PC-9 (cell line): Measurements from ENCODE around the gene NUB1.

Experiments used
- EZH2 ChIP-seq: fragments of 200-600 bp; sonication (generic); IDR thresholded peaks from 2 replicates; pipeline ENCODE4 v1.8.0; 2017; ENCODE audit warnings: antibody characterized with exemption, low read depth
- TF ChIP-seq, protein P1 (sequence below): fragments of 200-600 bp; sonication (generic); conservative IDR thresholded peaks from 2 replicates; pipeline ENCODE4 v1.6.1; 2017; ENCODE audit warnings: mixed run types, antibody characterized with exemption, mild to moderate bottlenecking, moderate library complexity

DNA sequence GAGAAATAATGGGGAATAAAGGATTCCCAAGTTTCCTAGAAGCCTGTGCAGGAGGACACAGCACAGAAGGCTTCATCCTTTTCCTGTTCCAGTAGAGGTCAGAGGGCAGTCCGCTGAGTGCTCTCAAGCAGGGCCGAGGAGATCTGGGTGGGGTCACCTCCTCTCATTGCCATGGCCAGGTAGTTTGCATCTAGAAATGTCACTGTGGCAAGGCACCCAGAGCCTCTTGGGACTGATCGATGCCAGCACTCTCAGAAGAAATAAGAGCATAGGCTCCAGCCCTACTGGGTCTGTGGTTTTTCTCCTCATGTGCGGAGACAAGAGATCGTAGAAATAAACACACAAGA is 7.9 kb downstream of the NUB1 start:
- TF ChIP-seq, protein P1, sequence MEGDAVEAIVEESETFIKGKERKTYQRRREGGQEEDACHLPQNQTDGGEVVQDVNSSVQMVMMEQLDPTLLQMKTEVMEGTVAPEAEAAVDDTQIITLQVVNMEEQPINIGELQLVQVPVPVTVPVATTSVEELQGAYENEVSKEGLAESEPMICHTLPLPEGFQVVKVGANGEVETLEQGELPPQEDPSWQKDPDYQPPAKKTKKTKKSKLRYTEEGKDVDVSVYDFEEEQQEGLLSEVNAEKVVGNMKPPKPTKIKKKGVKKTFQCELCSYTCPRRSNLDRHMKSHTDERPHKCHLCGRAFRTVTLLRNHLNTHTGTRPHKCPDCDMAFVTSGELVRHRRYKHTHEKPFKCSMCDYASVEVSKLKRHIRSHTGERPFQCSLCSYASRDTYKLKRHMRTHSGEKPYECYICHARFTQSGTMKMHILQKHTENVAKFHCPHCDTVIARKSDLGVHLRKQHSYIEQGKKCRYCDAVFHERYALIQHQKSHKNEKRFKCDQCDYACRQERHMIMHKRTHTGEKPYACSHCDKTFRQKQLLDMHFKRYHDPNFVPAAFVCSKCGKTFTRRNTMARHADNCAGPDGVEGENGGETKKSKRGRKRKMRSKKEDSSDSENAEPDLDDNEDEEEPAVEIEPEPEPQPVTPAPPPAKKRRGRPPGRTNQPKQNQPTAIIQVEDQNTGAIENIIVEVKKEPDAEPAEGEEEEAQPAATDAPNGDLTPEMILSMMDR, result no peak
- no peak for TF ChIP-seq EZH2
